ENCODE measurements around the gene C3orf80.

C3orf80 gene

DNA sequence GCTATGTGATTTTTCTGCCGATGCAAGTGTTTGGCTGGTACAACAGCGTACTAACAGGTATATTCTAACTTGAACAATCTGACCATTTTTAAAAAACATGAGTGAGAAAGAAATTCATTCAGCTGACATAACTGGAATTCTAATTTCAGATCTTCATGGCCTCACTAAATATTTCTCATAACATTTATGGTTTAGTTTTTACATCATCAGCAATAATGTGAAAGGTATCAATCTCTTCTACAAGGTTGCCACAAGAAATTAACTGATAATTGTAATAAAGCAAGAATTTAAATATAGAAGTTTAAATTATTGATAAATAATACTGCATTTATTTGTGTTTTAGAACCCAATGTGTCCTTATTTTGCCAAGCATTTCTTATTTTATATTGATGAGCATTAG is 5.2 kb upstream of the C3orf80 start:
- H3K27ac ChIP-seq (replicated peaks): no peak overlapping the region
- DNase-seq (ENCODE audit: low read depth in 1 of 2, low spot score in 1 of 2): no peak
- TF ChIP-seq SPI1 (IDR thresholded peaks at IDR 0.05; ENCODE audit: borderline replicate concordance, low read depth) (no peak), GABPA (IDR thresholded peaks at IDR 0.05; ENCODE audit: low read depth) (no peak), POLR2AphosphoS5 (IDR thresholded peaks at IDR 0.05; ENCODE audit: low read depth) (no peak)
- TF ChIP-seq, protein P1, sequence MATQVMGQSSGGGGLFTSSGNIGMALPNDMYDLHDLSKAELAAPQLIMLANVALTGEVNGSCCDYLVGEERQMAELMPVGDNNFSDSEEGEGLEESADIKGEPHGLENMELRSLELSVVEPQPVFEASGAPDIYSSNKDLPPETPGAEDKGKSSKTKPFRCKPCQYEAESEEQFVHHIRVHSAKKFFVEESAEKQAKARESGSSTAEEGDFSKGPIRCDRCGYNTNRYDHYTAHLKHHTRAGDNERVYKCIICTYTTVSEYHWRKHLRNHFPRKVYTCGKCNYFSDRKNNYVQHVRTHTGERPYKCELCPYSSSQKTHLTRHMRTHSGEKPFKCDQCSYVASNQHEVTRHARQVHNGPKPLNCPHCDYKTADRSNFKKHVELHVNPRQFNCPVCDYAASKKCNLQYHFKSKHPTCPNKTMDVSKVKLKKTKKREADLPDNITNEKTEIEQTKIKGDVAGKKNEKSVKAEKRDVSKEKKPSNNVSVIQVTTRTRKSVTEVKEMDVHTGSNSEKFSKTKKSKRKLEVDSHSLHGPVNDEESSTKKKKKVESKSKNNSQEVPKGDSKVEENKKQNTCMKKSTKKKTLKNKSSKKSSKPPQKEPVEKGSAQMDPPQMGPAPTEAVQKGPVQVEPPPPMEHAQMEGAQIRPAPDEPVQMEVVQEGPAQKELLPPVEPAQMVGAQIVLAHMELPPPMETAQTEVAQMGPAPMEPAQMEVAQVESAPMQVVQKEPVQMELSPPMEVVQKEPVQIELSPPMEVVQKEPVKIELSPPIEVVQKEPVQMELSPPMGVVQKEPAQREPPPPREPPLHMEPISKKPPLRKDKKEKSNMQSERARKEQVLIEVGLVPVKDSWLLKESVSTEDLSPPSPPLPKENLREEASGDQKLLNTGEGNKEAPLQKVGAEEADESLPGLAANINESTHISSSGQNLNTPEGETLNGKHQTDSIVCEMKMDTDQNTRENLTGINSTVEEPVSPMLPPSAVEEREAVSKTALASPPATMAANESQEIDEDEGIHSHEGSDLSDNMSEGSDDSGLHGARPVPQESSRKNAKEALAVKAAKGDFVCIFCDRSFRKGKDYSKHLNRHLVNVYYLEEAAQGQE (IDR thresholded peaks at IDR 0.05; ENCODE audit: insufficient replicate concordance, low read depth): no peak
- TF ChIP-seq, protein P2, sequence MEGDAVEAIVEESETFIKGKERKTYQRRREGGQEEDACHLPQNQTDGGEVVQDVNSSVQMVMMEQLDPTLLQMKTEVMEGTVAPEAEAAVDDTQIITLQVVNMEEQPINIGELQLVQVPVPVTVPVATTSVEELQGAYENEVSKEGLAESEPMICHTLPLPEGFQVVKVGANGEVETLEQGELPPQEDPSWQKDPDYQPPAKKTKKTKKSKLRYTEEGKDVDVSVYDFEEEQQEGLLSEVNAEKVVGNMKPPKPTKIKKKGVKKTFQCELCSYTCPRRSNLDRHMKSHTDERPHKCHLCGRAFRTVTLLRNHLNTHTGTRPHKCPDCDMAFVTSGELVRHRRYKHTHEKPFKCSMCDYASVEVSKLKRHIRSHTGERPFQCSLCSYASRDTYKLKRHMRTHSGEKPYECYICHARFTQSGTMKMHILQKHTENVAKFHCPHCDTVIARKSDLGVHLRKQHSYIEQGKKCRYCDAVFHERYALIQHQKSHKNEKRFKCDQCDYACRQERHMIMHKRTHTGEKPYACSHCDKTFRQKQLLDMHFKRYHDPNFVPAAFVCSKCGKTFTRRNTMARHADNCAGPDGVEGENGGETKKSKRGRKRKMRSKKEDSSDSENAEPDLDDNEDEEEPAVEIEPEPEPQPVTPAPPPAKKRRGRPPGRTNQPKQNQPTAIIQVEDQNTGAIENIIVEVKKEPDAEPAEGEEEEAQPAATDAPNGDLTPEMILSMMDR (IDR thresholded peaks at IDR 0.05; ENCODE audit: insufficient read depth, low read length): no peak
- peaks cover 4% of the 10 kb centered on the region for H3K27me3 ChIP-seq (ENCODE audit: insufficient read depth, poor library complexity, severe bottlenecking)
- no peak overlapping the region for H3K4me3 ChIP-seq (replicated peaks; ENCODE audit: insufficient read depth, low read length)

DNA sequence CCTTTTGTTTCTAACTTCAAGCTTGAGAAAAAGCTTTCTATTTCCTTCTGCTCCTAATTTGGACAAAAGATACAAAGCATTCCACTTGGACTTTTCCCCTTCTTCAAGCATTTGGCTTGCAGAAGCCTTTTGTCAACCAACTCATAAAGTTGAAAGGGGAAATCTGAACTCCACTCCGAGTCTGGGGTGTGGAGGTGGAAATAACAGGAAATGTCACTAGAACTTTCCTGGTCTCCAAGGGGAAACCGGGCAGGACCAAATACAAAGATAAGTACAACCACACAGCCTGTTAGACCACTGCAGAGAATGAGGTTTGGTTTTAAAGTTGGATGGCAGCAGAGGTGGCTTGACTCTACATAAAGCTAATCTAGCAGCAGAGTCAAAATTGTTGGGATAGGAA is 4.2 kb upstream of the C3orf80 start:
- H3K27me3 ChIP-seq (ENCODE audit: insufficient read depth, poor library complexity, severe bottlenecking): peaks cover 4% of the 10 kb centered on the region
- H3K4me3 ChIP-seq (replicated peaks; ENCODE audit: insufficient read depth, low read length): no peak overlapping the region
- TF ChIP-seq, protein P1 (IDR thresholded peaks at IDR 0.05; ENCODE audit: insufficient replicate concordance, low read depth): no peak
- TF ChIP-seq, protein P2 (IDR thresholded peaks at IDR 0.05; ENCODE audit: insufficient read depth, low read length): no peak
- TF ChIP-seq GABPA (IDR thresholded peaks at IDR 0.05; ENCODE audit: low read depth): no peak
- no peak for TF ChIP-seq POLR2AphosphoS5 (IDR thresholded peaks at IDR 0.05; ENCODE audit: low read depth)
- no peak for TF ChIP-seq SPI1 (IDR thresholded peaks at IDR 0.05; ENCODE audit: borderline replicate concordance, low read depth)
- DNase-seq (ENCODE audit: low read depth in 1 of 2, low spot score in 1 of 2): no peak
- no peak overlapping the region for H3K27ac ChIP-seq (replicated peaks)

DNA sequence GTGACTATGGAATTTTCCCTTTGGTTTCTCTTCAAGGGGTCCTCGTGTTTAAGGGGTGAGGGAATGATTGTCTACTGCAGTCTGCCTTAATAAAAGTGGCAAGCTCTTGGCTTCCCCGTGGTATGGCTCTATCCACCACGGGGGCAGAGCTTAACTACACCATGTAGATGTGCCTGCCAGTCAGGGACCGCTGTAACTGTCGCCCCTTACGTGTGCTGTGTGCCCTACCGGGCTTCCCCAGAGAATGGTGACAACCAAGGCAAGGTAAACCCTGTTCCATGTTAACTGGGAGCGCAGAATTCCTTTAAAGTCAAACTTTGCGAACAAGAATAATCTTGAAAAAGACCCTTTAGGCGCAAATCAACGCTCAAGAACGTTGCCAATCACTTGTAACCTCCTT is 966 bp upstream of the C3orf80 start:
- H3K4me3 ChIP-seq (replicated peaks; ENCODE audit: insufficient read depth, low read length): no peak overlapping the region
- no peak overlapping the region for H3K27ac ChIP-seq (replicated peaks)
- H3K27me3 ChIP-seq (ENCODE audit: insufficient read depth, poor library complexity, severe bottlenecking): peaks cover 11% of the 10 kb centered on the region
- TF ChIP-seq, protein P2 (IDR thresholded peaks at IDR 0.05; ENCODE audit: insufficient read depth, low read length): no peak
- TF ChIP-seq GABPA (IDR thresholded peaks at IDR 0.05; ENCODE audit: low read depth) (no peak), SPI1 (IDR thresholded peaks at IDR 0.05; ENCODE audit: borderline replicate concordance, low read depth) (no peak), POLR2AphosphoS5 (IDR thresholded peaks at IDR 0.05; ENCODE audit: low read depth) (no peak)
- TF ChIP-seq, protein P1 (IDR thresholded peaks at IDR 0.05; ENCODE audit: insufficient replicate concordance, low read depth): no peak
- DNase-seq (ENCODE audit: low read depth in 1 of 2, low spot score in 1 of 2): no peak

Data from HL-60 (cell line).